ENCODE data around the gene BIN1. TPM values are rescaled to one million over a fixed set of nuclear protein-coding genes. Genes with fewer than 3 reads are reported as not detected.

BIN1 gene
- total and polyA plus RNA-seq, 2 experiments from 2014 or later: 23.9 to 33.0 TPM

- H3K9me3 ChIP-seq (ENCODE audit: low read depth): no peaks in the 10 kb centered on the region
- no peak overlapping the region for H3K9ac ChIP-seq
- H3K9me2 ChIP-seq (ENCODE audit: insufficient read depth): no peaks in the 10 kb centered on the region
- H3K4me3 ChIP-seq: no peak overlapping the region
- no peak overlapping the region for H2AFZ ChIP-seq
- no peak overlapping the region for H3K4me2 ChIP-seq (ENCODE audit: unreplicated experiment)
- no peaks in the 10 kb centered on the region for H4K20me1 ChIP-seq (ENCODE audit: insufficient read depth)
- no peaks in the 10 kb centered on the region for H3K36me3 ChIP-seq (ENCODE audit: low read depth)
- H3F3A ChIP-seq (ENCODE audit: insufficient read depth): peaks cover 21% of the 10 kb centered on the region
- H3K4me1 ChIP-seq (ENCODE audit: insufficient read depth): peaks cover 30% of the 10 kb centered on the region
- no peak for TF ChIP-seq EZH2 (IDR thresholded peaks at IDR 0.05; ENCODE audit: insufficient read depth, poor library complexity, severe bottlenecking)
- H3K79me2 ChIP-seq (ENCODE audit: insufficient read depth): peaks cover 72% of the 10 kb centered on the region
- in situ Hi-C loops (cut with MboI): no loop called here
- no peaks in the 10 kb centered on the region for H3K27me3 ChIP-seq (replicated peaks; ENCODE audit: insufficient read depth)
- WGBS, 2 experiments (ENCODE audit: low coverage in 1 of 2, low lambda C conversion rate in 2 of 2, missing lambda C conversion rate in 2 of 2): 85 to 88% methylated on average over 20 to 23 of the region's 24 CpGs
- H3K27ac ChIP-seq: no peak overlapping the region
- no peak for DNase-seq
Observed at GRCh38 chr2:127080938-127081755, 25.8 kb downstream of the BIN1 start.

GRCh38 chr2:127080226-127080937 is 26.6 kb downstream of the BIN1 start:
- H3K79me2 ChIP-seq (ENCODE audit: insufficient read depth): peaks cover 64% of the 10 kb centered on the region
- H3K4me3 ChIP-seq: no peak overlapping the region
- no peak overlapping the region for H2AFZ ChIP-seq
- no peaks in the 10 kb centered on the region for H3K36me3 ChIP-seq (ENCODE audit: low read depth)
- no peaks in the 10 kb centered on the region for H4K20me1 ChIP-seq (ENCODE audit: insufficient read depth)
- no peaks in the 10 kb centered on the region for H3K27me3 ChIP-seq (replicated peaks; ENCODE audit: insufficient read depth)
- no peak overlapping the region for H3K27ac ChIP-seq
- H3K4me2 ChIP-seq (ENCODE audit: unreplicated experiment): no peak overlapping the region
- no peak for TF ChIP-seq EZH2 (IDR thresholded peaks at IDR 0.05; ENCODE audit: insufficient read depth, poor library complexity, severe bottlenecking)
- no peak for TF ChIP-seq EZH2phosphoT487 (IDR thresholded peaks at IDR 0.05; ENCODE audit: insufficient read depth, low read depth)
- in situ Hi-C loops (cut with MboI): no loop called here
- H3F3A ChIP-seq (ENCODE audit: insufficient read depth): peaks cover 21% of the 10 kb centered on the region
- H3K4me1 ChIP-seq (ENCODE audit: insufficient read depth): peaks cover 30% of the 10 kb centered on the region
- 86 to 87% methylated on average over 14 of the region's 14 CpGs for WGBS, 2 experiments (ENCODE audit: low coverage in 1 of 2, low lambda C conversion rate in 2 of 2, missing lambda C conversion rate in 2 of 2)
- no peak overlapping the region for H3K9ac ChIP-seq
- H3K9me3 ChIP-seq (ENCODE audit: low read depth): no peaks in the 10 kb centered on the region
- no peak for DNase-seq
- H3K9me2 ChIP-seq (ENCODE audit: insufficient read depth): no peaks in the 10 kb centered on the region

- Histone ChIP-seq H3K4me3 (no peak overlapping the region), H3K27me3 (replicated peaks; ENCODE audit: insufficient read depth) (no peaks in the 10 kb centered on the region), H3F3A (ENCODE audit: insufficient read depth) (peaks cover 17% of the 10 kb centered on the region), H3K79me2 (ENCODE audit: insufficient read depth) (peaks cover 63% of the 10 kb centered on the region), H3K9me2 (ENCODE audit: insufficient read depth) (no peaks in the 10 kb centered on the region), H3K9me3 (ENCODE audit: low read depth) (no peaks in the 10 kb centered on the region), H3K27ac (no peak overlapping the region), H3K4me2 (ENCODE audit: unreplicated experiment) (no peak overlapping the region), H2AFZ (no peak overlapping the region), H4K20me1 (ENCODE audit: insufficient read depth) (no peaks in the 10 kb centered on the region), H3K9ac (no peak overlapping the region), H3K4me1 (ENCODE audit: insufficient read depth) (peaks cover 21% of the 10 kb centered on the region), H3K36me3 (ENCODE audit: low read depth) (no peaks in the 10 kb centered on the region)
- in situ Hi-C loops (cut with MboI): no loop called here
- WGBS, 2 experiments (ENCODE audit: low coverage in 1 of 2, low lambda C conversion rate in 2 of 2, missing lambda C conversion rate in 2 of 2): 94 to 98% methylated on average over 6 of the region's 6 CpGs
- no peak for DNase-seq
- no peak for TF ChIP-seq EZH2phosphoT487 (IDR thresholded peaks at IDR 0.05; ENCODE audit: insufficient read depth, low read depth)
- TF ChIP-seq EZH2 (IDR thresholded peaks at IDR 0.05; ENCODE audit: insufficient read depth, poor library complexity, severe bottlenecking): no peak
Observed at GRCh38 chr2:127079358-127079920, 27.5 kb downstream of the BIN1 start.

GRCh38 chr2:127078666-127079270 is 28.2 kb downstream of the BIN1 start:
- peaks cover 13% of the 10 kb centered on the region for H3F3A ChIP-seq (ENCODE audit: insufficient read depth)
- no peak overlapping the region for H2AFZ ChIP-seq
- H3K27ac ChIP-seq: no peak overlapping the region
- H4K20me1 ChIP-seq (ENCODE audit: insufficient read depth): no peaks in the 10 kb centered on the region
- TF ChIP-seq EZH2 (IDR thresholded peaks at IDR 0.05; ENCODE audit: insufficient read depth, poor library complexity, severe bottlenecking) (no peak), EZH2phosphoT487 (IDR thresholded peaks at IDR 0.05; ENCODE audit: insufficient read depth, low read depth) (no peak)
- in situ Hi-C loops (cut with MboI): no loop called here
- no peak for DNase-seq
- H3K27me3 ChIP-seq (replicated peaks; ENCODE audit: insufficient read depth): no peaks in the 10 kb centered on the region
- H3K9me3 ChIP-seq (ENCODE audit: low read depth): no peaks in the 10 kb centered on the region
- H3K36me3 ChIP-seq (ENCODE audit: low read depth): no peaks in the 10 kb centered on the region
- H3K4me1 ChIP-seq (ENCODE audit: insufficient read depth): peaks cover 17% of the 10 kb centered on the region
- H3K79me2 ChIP-seq (ENCODE audit: insufficient read depth): peaks cover 63% of the 10 kb centered on the region
- 63 to 65% methylated on average over 5 of the region's 5 CpGs for WGBS, 2 experiments (ENCODE audit: low coverage in 1 of 2, low lambda C conversion rate in 2 of 2, missing lambda C conversion rate in 2 of 2)
- H3K4me3 ChIP-seq: no peak overlapping the region
- H3K9me2 ChIP-seq (ENCODE audit: insufficient read depth): no peaks in the 10 kb centered on the region
- no peak overlapping the region for H3K4me2 ChIP-seq (ENCODE audit: unreplicated experiment)
- no peak overlapping the region for H3K9ac ChIP-seq
